ENCODE measurements around the gene SNX19.
A peak's percentile ranks its signal among the peaks of the same experiment; 100 is the strongest.

The SNX19 gene

GRCh38 chr11:130918081-130918480 lies 1.8 kb upstream of the SNX19 start:
- Histone ChIP-seq H3K4me1 (ENCODE audit: insufficient read depth, low read length, severe bottlenecking) (peaks cover 11% of the 10 kb centered on the region), H2AFZ (ENCODE audit: low read length) (no peak overlapping the region)
- TF ChIP-seq CTCF (IDR thresholded peaks at IDR 0.05; ENCODE audit: low read length) (no peak), EZH2 (IDR thresholded peaks at IDR 0.05; ENCODE audit: borderline replicate concordance, low read length) (no peak)

GRCh38 chr11:130916910-130917309 lies 631 bp upstream of the SNX19 start:
- Histone ChIP-seq H3K27ac (ENCODE audit: low read depth, low read length, poor library complexity, severe bottlenecking) (no peak overlapping the region), H3K4me1 (ENCODE audit: insufficient read depth, low read length, severe bottlenecking) (peaks cover 11% of the 10 kb centered on the region), H3K9me3 (ENCODE audit: low read length) (no peaks in the 10 kb centered on the region), H3K79me2 (ENCODE audit: insufficient read depth, low read length) (no peaks in the 10 kb centered on the region), H3K4me3 (ENCODE audit: low read depth, low read length, poor library complexity, severe bottlenecking) (peak overlapping the region; percentile 95), H3K27me3 (ENCODE audit: insufficient read depth, low read length) (no peaks in the 10 kb centered on the region), H4K20me1 (ENCODE audit: insufficient read depth, low read length) (no peaks in the 10 kb centered on the region), H3K36me3 (ENCODE audit: insufficient read depth, low read length) (peaks cover 27% of the 10 kb centered on the region), H3K9ac (ENCODE audit: low read length) (peak overlapping the region; percentile 30; the same call in 1 of the 2 replicates), H3K4me2 (ENCODE audit: low read length) (peak overlapping the region; percentile 72), H3F3A (ENCODE audit: insufficient read depth, low read length) (no peaks in the 10 kb centered on the region), H2AFZ (ENCODE audit: low read length) (peak overlapping the region; percentile 68; the same call in 1 of the 2 replicates), H3K9me2 (ENCODE audit: low read depth, low read length) (no peaks in the 10 kb centered on the region)
- TF ChIP-seq CTCF (IDR thresholded peaks at IDR 0.05; ENCODE audit: low read length), result no peak
- TF ChIP-seq EZH2 (IDR thresholded peaks at IDR 0.05; ENCODE audit: borderline replicate concordance, low read length), result no peak

More at GRCh38 chr11:130918081-130918480, 1.8 kb upstream of the SNX19 start:
- H3K9me2 ChIP-seq (ENCODE audit: low read depth, low read length), result no peaks in the 10 kb centered on the region
- no peaks in the 10 kb centered on the region for H3F3A ChIP-seq (ENCODE audit: insufficient read depth, low read length)
- H3K27ac ChIP-seq (ENCODE audit: low read depth, low read length, poor library complexity, severe bottlenecking), result no peak overlapping the region
- no peaks in the 10 kb centered on the region for H3K9me3 ChIP-seq (ENCODE audit: low read length)
- no peaks in the 10 kb centered on the region for H4K20me1 ChIP-seq (ENCODE audit: insufficient read depth, low read length)
- no peaks in the 10 kb centered on the region for H3K27me3 ChIP-seq (ENCODE audit: insufficient read depth, low read length)
- no peak overlapping the region for H3K4me2 ChIP-seq (ENCODE audit: low read length)
- no peak overlapping the region for H3K9ac ChIP-seq (ENCODE audit: low read length)
- H3K79me2 ChIP-seq (ENCODE audit: insufficient read depth, low read length), result no peaks in the 10 kb centered on the region
- H3K36me3 ChIP-seq (ENCODE audit: insufficient read depth, low read length), result peaks cover 20% of the 10 kb centered on the region
- no peak overlapping the region for H3K4me3 ChIP-seq (ENCODE audit: low read depth, low read length, poor library complexity, severe bottlenecking)

GRCh38 chr11:130915603-130916237 lies 559 bp downstream of the SNX19 start:
- Histone ChIP-seq H3K9me3 (ENCODE audit: low read length) (no peaks in the 10 kb centered on the region), H4K20me1 (ENCODE audit: insufficient read depth, low read length) (no peaks in the 10 kb centered on the region), H3K36me3 (ENCODE audit: insufficient read depth, low read length) (peaks cover 35% of the 10 kb centered on the region), H3K9me2 (ENCODE audit: low read depth, low read length) (no peaks in the 10 kb centered on the region), H3K27ac (ENCODE audit: low read depth, low read length, poor library complexity, severe bottlenecking) (no peak overlapping the region), H3K9ac (ENCODE audit: low read length) (peak overlapping the region; percentile 85), H3K79me2 (ENCODE audit: insufficient read depth, low read length) (no peaks in the 10 kb centered on the region), H3F3A (ENCODE audit: insufficient read depth, low read length) (no peaks in the 10 kb centered on the region), H3K4me1 (ENCODE audit: insufficient read depth, low read length, severe bottlenecking) (peaks cover 11% of the 10 kb centered on the region), H3K4me3 (ENCODE audit: low read depth, low read length, poor library complexity, severe bottlenecking) (peak overlapping the region; percentile 95), H3K27me3 (ENCODE audit: insufficient read depth, low read length) (no peaks in the 10 kb centered on the region), H2AFZ (ENCODE audit: low read length) (no peak overlapping the region), H3K4me2 (ENCODE audit: low read length) (peak overlapping the region; percentile 72)
- no peak for TF ChIP-seq EZH2 (IDR thresholded peaks at IDR 0.05; ENCODE audit: borderline replicate concordance, low read length)
- no peak for TF ChIP-seq CTCF (IDR thresholded peaks at IDR 0.05; ENCODE audit: low read length)

All from OCI-LY1 (cell line).